ENCODE measurements around the gene VPREB1. TPM values are rescaled to one million over a fixed set of nuclear protein-coding genes. Genes with fewer than 3 reads are reported as not detected.
"Not testable (repeated sequence)": the region's sequence is repeated elsewhere in the genome, so short reads cannot be mapped to it uniquely, and the experiment has no call there.

VPREB1 gene
- polyA plus RNA-seq, 10 donors = 0.74 to 0.75 TPM; not detected in 8

GRCh38 chr22:22213231-22213630, 31.4 kb upstream of the VPREB1 start:
- DNase-seq = no peak

DNA sequence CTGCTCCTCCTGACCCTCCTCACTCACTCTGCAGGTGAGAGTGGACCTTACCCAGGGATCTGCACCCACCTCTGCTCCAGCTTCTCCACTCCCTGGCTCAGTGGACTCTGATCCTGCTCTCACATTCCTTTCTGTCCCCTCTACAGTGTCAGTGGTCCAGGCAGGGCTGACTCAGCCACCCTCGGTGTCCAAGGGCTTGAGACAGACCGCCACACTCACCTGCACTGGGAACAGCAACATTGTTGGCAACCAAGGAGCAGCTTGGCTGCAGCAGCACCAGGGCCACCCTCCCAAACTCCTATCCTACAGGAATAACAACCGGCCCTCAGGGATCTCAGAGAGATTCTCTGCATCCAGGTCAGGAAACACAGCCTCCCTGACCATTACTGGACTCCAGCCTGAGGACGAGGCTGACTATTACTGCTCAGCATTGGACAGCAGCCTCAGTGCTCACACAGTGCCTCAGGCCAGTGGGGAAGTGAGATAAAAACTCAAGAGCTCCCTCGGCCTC, 29.7 kb upstream of the VPREB1 start:
- DNase-seq = no peak

- no peak for DNase-seq
Observed at GRCh38 chr22:22215659-22216449, 28.7 kb upstream of the VPREB1 start.

DNA sequence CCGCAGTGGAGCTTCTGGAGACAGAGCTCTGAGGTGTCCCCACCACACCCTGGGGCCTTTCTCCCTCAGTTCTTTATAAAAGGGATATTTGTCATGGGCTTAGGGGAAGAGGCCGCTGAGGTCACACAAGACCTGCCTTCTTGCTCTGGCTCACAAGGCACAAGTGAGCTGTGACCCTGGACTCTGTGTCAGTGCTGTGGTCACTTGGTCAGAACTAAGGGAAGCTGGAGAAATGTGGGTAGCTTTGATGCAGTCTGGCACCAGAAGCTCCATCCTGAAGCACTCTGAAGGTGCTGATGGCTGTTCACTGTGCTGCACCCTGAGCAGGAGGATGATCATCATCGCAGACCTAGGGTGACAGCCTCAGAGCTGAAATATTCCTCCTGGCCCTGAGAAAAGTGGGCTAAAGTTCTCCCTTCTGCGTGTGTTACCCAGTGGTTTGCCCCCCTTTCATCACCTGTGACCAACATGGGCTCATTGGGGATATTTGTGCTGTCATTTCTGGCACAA, 28.1 kb upstream of the VPREB1 start:
- no peak for DNase-seq

- no peak for DNase-seq
Observed at GRCh38 chr22:22218302-22218701, 26.3 kb upstream of the VPREB1 start.

DNA sequence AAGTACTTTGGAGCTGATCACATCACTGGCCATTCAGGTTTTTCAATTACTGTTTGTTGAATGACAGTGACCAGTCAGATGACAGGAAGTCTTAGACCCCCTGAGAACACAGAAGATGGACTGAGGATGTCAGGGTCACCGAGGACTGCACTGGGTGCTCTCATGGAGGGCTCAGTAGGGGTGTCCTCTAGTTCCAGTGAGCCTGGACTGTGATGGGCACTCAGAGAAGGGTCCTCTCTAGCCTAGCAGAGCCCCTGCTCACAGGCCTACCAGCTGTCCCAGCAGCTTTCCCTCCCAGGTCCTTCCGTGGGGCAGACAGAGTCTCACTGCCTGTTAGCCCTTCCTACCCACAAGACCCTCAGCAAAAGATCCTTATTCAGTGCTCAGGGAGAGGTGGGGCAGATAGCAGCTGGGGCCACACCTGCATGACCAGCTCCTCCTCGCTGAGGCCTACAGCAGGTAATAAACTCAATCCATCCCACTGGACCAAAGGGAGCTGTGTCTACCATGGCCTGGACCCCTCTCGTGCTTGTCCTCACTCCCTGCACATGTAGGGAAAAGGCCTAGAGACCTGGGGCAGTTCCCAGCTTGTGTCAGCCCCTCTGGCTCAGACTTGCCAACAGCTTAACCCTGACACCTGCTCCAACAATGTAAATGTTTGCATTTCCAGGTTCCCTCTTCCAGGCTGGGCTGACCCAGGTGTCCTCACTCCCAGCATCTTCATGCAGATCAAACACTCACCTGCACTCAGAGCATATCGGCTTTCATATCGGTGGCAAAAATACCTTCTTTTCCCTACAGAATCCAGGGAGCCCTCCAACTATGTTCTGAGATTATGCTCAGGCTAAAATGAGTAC, 25.2 kb upstream of the VPREB1 start:
- DNase-seq = no peak

- DNase-seq = not testable (repeated sequence)
Observed at GRCh38 chr22:22221043-22221442, 23.5 kb upstream of the VPREB1 start.

DNA sequence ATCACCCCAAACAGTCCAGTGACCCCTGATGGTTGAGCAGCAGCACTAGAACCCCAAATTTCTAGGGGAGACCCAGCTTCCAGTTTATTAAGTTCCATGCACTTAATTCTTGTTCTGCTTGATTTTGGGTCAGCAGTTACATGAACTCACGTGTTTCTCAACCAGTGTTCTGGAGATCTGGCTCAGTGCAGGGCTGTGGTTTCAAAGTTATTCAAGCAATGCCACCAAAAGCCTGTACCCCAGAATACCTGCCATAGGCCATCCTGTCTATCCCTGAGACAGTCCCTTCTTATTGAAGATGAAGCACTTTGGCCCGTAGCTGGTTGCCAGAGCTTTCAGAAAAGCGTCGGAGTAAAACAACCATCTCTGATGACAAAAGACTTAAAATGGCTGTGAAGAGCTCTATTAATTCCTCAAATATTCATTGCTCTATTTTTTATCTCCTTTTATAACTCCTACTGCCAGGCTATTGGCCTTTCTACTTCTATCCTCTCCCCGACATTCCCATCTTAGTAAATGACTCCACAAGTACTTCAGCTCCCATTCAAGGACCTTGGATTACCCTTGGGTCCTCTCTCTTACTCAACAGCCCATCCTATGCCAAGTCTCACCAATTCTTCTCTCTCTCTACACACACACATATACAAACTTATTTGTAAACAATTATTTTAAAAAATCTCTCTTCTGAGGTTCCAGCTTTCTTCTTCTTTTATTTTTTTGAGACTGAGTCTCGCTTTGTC, 18.0 kb upstream of the VPREB1 start:
- no peak for DNase-seq

DNA sequence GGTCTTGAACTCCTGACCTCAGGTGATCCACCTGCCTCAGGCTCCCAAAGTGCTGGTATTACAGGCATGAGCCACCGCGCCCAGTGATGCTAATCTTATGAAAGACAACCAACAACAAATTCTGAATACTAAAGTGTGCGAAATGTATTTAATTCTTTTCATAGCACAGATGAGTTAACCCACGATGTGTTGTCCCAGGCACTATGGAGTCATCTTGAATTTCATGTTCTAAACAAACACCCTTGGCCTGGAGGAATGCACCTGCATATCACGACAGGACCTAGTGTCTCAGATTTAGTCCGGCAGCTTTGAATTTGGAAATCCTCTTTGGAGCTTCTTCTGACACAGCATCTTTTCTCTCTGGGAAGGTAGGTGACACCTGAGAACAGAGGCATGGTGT, 16.2 kb upstream of the VPREB1 start:
- DNase-seq = no peak

DNA sequence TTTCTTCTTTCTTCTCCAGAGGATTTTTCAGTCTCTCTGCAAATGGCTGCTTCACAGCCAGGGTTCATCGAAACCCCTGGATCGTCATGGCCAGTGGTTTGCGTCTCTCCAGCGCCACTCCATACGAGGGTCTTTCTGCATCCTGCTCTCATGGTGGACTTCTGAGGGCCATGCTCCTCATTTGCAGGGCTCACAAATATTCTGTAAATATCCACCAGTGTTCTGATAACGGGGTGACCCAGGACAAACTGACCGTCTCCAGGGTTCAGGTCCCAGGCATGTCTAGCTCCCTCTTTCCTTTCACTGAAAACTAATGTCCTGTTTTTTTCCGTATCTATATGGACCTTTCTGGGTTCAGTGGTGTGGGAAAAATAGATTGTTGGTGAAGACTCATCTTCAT, 15.7 kb upstream of the VPREB1 start:
- no peak for DNase-seq

- no peak for DNase-seq
Observed at GRCh38 chr22:22229683-22230420, 14.7 kb upstream of the VPREB1 start.

DNA sequence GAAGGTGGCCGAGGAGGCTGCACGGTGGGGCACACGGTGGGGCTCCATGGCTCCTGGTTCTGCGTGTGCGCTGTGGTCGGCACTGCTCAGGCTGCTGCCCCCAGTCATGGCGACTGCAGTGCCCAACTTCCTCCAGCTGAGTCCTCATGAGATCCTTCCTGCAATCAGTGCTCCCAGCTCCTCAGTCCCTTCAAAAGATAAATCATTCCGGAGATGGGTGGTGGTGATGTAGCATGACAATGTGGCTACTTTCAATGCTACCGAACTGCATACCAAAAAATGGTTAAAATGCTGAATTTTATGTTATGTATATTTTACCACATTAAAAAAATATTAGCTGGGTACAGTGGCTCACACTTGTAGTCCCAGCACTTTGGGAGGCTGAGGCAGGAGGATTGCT, 14.1 kb upstream of the VPREB1 start:
- no peak for DNase-seq

- DNase-seq = no peak
Observed at GRCh38 chr22:22233081-22233480, 11.5 kb upstream of the VPREB1 start.

- DNase-seq = no peak
Observed at GRCh38 chr22:22235558-22235957, 9.0 kb upstream of the VPREB1 start.

GRCh38 chr22:22237521-22237920, 7.1 kb upstream of the VPREB1 start:
- no peak for DNase-seq

DNA sequence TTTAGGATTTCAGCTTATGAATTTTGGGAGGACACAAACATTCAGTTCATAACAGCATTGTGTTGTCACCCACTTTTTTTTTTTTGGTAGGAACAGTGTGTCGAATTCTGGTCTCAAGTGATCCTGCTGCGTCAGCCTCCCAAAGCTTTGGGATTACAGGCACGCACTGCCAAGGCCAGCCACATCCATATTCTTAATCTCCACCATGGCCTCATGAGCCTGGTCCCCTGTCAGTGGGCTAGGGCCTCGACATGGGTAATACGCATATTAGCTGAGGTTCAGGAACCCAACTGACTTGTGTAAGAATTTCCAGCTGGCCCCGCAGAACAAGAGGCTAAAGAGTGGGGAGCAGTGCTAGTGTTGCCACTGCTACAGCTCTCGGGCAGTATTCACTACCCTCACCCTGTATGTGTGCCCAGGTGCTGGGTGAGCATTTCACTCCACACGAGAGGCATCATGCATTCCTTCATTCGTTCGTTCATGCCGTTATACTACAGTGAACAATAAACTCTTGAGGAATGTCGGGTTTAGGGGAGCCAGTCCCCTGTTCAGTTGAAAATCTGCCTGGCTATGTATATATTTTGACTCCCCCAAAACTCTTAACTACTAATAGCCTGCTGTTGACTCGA, 5.2 kb upstream of the VPREB1 start:
- DNase-seq = no peak

DNA sequence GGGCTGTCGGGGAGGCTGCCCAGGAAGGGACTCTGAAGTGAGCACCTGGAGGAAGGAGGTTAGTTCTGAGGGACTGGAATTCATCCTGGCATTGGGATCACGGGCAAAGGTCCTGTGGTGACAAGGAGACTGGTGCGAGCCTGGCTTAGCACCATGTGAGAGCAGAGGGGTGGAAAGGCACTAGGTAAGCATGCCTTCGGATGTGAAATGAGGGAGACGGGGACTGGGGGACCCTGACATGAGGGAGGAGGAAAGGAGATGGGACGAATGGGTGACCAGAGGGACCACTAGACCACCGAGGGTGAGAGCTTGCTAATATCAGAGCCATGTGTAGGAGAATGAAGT, 3.1 kb upstream of the VPREB1 start:
- no peak for DNase-seq

DNA sequence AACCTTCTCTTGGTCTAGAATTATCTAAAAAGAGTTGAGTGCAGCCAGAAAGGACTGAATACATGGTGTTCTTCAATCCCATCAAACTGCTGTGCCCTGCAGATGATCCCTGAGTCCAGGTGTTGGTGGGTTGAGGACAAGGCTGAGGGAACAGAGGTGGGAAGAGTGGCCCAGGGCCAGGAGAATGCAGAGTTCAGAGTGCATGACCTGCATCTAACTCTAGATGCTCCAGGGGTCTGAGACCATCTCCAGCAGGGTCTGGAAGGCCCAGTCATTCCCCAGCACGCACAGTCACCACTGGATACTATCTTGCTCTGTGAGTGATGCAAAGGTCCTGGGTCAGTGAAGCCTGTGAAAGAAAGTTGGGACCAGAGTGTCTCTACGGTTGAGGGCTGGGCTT, 2.1 kb upstream of the VPREB1 start:
- DNase-seq = no peak

DNA sequence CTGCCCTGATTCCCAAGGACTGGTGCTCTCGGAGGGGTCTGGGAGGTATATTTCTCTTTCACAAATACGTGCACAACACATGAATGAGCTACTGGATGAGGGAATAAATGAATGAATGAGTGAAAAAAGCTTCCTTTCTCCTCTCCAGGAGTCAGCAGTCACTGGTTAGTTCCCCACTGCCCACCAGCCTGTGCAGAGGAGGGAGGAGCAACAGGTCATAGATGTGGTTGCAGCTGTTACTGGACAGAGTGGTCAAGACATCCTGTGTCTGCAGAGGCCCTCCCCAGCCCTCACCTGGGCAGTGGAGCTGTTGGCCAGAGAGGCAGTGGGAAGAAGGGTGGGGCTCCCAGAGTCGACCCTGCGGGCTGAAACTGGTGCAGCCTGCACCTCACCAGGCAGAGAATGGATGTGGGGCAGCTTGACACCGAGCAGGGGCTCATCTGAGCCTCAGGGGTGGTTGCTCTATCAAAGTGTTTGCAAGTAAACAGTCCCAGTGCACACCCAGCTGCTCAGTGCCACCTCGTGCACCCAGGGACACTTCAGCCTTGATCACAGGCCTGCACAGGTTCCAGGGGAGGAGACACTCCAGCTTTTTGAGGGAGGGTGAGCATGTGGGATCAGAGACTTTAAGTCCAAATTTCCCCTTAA, 1.4 kb upstream of the VPREB1 start:
- no peak for DNase-seq

- DNase-seq = no peak
Observed at GRCh38 chr22:22245256-22245909, 797 bp downstream of the VPREB1 start.

Measured in muscle of back (tissue), 11 donors.